HG03196 (cell line): ENCODE results near the gene PXDN.
"Not testable (repeated sequence)": the region's sequence is repeated elsewhere in the genome, so short reads cannot be mapped to it uniquely, and the experiment has no call there.

Source experiments
- ATAC-seq: cut with Tn5 transposase; IDR thresholded peaks from one replicate; pipeline ENCODE4 v1.9.1; 2021; ENCODE audit not compliant: unreplicated experiment

Gene PXDN

GRCh38 chr2:1744446-1745170, at the start of gene PXDN:
PXDN (minus strand) TSS chr2:1744515; CDS start chr2:1744455, 60 bp downstream.
- ATAC-seq = no peak

GRCh38 chr2:1793868-1794445, 49.6 kb upstream of the PXDN start:
- ATAC-seq = no peak

DNA sequence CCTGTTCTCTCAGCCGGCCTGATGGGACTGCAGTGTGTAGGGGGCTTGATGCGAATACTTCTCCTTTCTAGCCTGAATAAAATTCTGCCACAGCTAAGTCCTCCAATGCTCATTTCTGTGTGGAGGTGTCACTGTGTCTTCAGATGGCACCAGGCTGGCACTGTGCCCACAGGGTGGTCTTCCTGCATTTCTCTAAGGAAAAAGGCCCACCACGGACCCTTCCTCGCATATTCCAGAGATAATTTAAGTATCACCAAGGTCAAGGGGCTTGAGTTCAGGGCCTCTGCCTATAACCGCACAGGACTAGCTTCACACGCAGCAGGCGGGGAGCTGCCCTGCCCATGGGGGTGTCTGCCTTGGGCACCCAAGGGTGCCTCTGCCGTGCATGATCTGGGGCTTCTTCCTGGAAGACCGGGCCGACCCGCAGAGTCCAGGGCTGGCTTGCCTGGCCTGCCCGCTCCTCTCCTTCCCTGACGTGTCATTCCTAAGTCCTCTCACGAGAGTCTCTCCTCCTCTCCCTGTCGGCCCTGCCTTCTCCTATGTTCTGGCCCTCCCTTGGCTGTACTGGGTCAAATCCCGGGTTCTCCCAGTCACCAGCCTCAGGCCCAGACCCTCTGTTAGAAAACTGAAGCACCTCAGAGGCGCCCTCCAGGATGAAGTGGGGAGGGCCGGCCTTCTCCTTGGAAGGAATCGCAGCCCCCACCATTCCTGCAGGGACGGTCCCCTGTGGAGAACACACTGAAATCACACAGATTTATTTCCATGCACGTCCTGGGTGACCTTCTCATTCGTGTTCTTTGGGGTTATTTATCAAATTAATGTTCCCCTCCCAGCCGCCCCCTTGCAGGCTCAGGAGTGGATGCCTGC, 48.9 kb upstream of the PXDN start:
- ATAC-seq = no peak

DNA sequence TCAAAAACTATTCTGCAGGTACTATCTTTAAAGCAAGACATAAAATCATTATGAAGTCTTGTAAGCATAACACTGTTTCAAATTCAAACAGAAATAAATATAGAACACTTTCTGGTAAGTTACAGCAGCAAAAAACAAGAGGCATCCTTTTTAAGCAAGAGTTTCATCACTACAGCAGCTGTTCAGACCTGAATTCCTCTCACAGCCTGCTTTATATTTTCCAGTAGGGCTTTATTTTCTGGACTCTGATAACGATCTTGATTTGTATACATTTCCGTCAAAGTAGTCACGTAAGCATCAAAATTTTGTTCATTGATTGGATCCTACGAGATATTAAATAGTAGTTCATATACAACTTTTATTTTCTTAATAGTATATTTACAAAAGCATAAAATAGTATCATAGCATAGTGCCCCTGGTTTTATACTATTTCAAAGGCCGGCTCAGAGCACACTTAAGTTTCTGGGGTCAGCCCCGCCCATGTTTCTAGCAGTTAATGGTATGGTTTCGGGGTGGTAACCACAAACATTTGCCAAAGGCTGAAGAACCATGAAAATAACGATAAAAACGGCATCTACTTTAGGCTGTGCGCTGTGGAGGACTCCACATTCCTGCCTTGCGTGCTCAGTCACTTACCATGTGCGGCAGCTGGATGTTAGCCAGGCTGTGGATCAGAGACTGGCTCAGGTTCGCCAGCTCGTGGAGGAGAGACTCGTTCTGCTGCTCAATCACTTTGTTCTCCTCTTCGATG, 47.5 kb upstream of the PXDN start:
- no peak for ATAC-seq

DNA sequence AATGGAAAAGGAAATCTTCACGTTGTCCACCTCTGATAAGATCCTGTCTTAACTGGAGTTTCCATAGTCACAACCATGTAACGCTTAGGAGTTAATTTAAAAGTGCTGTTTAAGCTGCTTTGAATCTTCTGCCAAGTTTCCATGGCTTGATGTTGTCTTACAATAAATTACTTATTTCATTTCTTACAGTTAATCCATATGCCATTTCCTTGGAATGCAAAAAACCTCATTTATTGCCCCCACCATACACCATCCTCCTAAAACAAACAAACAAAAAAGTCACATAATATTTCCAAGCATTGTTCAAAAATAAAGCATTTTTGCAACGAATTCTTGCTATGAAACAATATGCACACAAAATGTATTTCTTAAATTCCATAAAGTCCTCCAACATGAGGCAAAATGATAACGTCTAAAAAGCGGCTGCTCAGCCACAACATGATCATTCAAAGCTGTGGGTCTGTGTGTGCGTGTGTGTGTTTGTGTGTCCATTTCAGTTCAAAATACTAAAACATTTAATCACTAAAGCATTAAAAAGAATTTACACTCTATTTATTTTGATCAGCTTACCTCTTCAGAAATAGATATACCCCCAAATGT, 46.8 kb upstream of the PXDN start:
- no peak for ATAC-seq

DNA sequence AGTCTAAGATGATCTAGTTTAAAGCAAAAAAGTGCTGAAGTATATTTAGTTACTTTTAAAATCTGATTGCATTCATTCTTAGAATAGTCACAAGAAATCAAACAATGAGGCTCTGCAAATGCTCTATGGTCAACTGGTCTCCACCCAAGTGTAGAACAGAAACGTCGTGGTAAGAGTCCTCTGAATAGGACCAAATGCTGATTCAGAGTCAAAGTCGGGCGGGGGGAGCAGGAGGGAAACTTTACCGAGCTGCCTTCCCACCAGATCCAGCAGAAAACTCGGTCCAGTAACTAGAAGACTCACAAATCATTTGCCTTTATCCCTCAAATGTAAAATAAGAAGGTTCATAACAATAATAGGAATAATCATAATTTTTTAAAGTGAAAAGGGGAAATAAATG, 46.2 kb upstream of the PXDN start:
- ATAC-seq = no peak

DNA sequence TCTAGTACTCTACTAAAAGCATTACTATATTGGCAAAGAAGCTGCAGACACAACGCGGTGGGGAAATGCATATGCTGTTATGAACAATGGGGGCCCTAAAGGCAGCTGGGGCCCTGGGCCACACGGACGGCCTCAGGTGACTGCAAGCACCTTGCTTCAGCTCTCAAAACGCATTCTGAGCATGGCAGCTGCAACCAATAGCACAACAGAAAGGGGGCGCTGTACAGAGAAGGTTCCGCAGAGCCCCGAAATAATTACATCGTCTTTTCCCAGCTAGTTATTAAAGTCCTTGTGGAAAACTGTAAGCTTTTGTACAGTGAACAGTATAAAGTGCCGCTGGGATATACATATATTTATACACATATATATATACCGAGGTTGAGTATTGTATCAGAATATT, 45.3 kb upstream of the PXDN start:
- no peak for ATAC-seq

DNA sequence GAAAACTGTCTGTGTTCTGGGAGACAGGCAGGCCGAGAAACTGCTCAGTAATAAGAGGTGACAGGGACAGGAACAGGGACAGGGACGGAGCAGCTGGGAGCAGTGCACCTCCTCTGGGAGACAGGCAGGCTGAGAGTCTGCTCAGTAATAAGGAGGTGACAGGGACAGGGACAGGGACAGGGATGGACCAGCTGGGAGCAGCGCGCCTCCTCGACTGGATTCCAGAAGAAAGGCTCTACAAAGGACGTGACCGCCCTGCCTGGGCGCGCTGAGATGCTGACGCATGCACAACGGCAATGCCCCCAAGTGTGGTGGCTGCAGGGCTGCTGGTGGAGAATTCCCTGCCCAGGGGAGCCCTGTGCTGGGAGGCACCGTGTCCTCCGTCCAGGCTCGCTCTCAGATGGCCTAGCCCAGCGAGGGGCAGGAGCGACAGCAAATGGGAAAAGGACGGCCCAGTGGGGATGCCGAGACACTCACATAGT, 44.2 kb upstream of the PXDN start:
- no peak for ATAC-seq

DNA sequence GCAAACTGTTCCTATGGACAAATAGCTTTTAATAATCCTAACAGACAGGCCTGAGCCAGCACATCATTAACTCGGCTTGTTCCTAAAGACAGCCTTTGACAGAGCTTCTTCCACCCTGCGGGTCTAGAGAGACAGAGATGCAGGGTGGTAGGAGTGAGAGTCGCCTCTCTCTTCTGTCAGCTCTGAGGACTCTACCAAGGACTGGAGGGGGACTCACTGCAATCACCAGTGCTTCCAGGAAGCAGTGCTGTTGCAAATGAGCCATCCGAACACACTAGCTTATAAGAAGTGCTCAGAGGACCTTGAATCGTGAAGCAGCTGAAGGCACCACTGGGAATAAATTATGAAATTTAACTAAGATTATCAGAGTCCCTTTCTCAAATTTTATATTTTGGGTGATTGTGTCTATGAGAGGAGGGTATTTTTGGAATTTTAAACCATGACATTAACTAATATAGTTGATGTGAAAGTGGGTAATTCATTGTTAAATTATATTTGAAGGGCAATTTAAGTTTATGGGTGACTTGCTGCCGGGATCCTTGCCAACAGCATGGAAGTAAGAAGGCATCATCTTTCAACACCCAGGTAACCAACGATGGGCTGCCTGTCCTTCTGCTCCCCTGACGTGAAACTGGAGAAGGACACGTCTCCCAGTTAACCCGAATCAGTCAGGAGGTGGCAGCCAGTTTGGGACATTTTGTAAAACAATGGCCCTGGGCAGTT, 43.6 kb upstream of the PXDN start:
- no peak for ATAC-seq

- no peak for ATAC-seq
Observed at GRCh38 chr2:1784986-1785617, 40.8 kb upstream of the PXDN start.

GRCh38 chr2:1784087-1784486, 39.8 kb upstream of the PXDN start:
- ATAC-seq = no peak

DNA sequence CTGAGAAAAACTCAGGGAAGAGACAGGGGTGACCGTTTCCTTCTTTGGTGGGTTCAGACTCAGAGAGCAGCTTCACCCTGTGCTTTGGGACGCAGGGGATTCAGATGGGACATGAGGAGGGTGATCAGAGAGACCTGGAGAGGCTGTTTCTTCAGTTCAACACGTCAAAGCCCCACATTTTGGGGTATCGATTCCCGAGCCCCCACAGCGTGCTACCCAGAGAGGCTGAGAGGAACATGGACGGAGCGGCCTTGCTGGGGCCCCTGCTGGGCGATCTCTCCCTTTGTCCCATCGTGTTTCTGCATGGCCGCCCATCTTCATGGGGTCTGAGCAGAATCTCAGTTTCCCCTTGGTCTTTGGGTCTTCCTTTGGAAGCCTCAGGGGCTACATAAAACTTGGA, 38.2 kb upstream of the PXDN start:
- no peak for ATAC-seq

- no peak for ATAC-seq
Observed at GRCh38 chr2:1781291-1782080, 37.2 kb upstream of the PXDN start.

GRCh38 chr2:1780693-1781092, 36.4 kb upstream of the PXDN start:
- no peak for ATAC-seq

GRCh38 chr2:1780054-1780453, 35.7 kb upstream of the PXDN start:
- ATAC-seq = not testable (repeated sequence)

GRCh38 chr2:1778566-1778965, 34.3 kb upstream of the PXDN start:
- ATAC-seq = no peak

- ATAC-seq = no peak
Observed at GRCh38 chr2:1777781-1778180, 33.5 kb upstream of the PXDN start.

- no peak for ATAC-seq
Observed at GRCh38 chr2:1777156-1777555, 32.8 kb upstream of the PXDN start.

DNA sequence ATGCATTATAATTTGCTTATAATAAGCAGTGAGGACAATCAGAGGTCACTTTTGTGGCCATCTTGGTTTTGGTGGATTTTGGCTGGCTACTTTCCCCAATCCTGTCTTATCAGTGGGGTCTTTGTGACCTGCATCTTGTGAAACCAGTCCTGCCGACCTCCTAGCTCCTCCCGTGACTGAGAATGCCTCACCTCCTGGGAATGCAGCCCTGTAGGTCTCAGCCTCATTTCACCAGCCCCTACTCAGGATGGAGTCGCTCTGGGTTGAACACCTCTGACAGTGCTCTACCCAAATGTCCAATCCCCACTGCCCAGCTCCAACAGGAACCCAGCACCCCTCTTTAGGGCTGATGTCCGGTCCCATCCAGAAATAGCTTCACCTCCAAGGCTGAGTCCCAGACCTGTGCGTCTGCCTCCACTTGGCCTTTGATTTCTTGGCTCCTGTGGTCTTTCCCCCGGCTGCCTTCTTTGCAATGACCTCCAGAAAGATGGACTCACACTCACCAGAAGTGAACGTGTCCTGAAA, 31.3 kb upstream of the PXDN start:
- ATAC-seq = no peak
